K562 (cell line): ENCODE measurements around the gene NTM. TPM values are rescaled to one million over a fixed set of nuclear protein-coding genes. Genes with fewer than 3 reads are reported as not detected.

Experiments
- ATAC-seq: fragments of 200-7000 bp; cut with Tn5 transposase; 3 replicates; pipeline ENCODE4 v1.9.1; 2020; ENCODE audit warnings: moderate library complexity
- BruUV-seq: library from RNA; stranded (reverse); fragments of 400-500 nt; replicated peaks from 2 replicates; lab custom pipeline; 2021; lab: Mats Ljungman, UMichigan
- CTCF ChIA-PET: fragments of 300-600 bp; formaldehyde crosslinking; extraction: SDS; loops from one replicate; lab custom pipeline; 2021; ENCODE audit warnings: low intra/inter-chr PET ratio; lab: Yijun Ruan, JAX
- POLR2A ChIA-PET: fragments of 300-600, 350-650 bp; sonication (Branson Sonifier 250); formaldehyde crosslinking; extraction: SDS; loops from one replicate; lab custom pipeline; 2021; ENCODE audit warnings: antibody characterized with exemption, inconsistent platforms; lab: Yijun Ruan, JAX
- DNase-seq, 4 experiments: peaks; one replicate each; pipeline versions ENCODE4 v3.0.0 to v3.0.0-alpha.2; 2011 to 2018; ENCODE audit warnings: low spot score in 3 of 4, mixed read lengths in 3 of 4; ENCODE audit errors: extremely low read depth in 1 of 4
- FAIRE-seq: peaks from 2 replicates; lab custom pipeline; 2011; peaks lifted over from hg19 to GRCh38; lab: Jason Lieb, UNC
- H2AFZ ChIP-seq: 2 replicates; pipeline ENCODE4 v1.6.0; 2011; ENCODE audit warnings: low read depth, low read length, control low read depth, inconsistent platforms
- H3K27ac ChIP-seq: fragments of 200-600 bp; 3 replicates; pipeline ENCODE4 v1.8.0; 2011; ENCODE audit warnings: low read depth, mild to moderate bottlenecking, control low read depth, inconsistent platforms, low read length, moderate library complexity, mixed read lengths; ENCODE audit errors: extremely low read depth
- H3K27me3 ChIP-seq, 2 experiments: fragments of 300-600 bp in 1 of 2; 2 replicates in 1 of 2; 3 replicates in 1 of 2; pipeline versions ENCODE4 v1.6.0 to v1.8.0; 2011; ENCODE audit warnings: inconsistent platforms in 2 of 2, low read length in 2 of 2, mild to moderate bottlenecking in 1 of 2, mixed read lengths in 1 of 2, moderate library complexity in 1 of 2; ENCODE audit not compliant: control insufficient read depth in 2 of 2, insufficient read depth in 2 of 2
- H3K36me3 ChIP-seq: fragments of 300-600 bp; 3 replicates; pipeline ENCODE4 v1.8.0; 2011; ENCODE audit warnings: mild to moderate bottlenecking, low read length, inconsistent platforms; ENCODE audit not compliant: control insufficient read depth, insufficient read depth
- H3K4me1 ChIP-seq, 2 experiments: fragments of 200-600 bp in 1 of 2; replicated peaks in 1 of 2; 2 replicates in 1 of 2; 3 replicates in 1 of 2; pipeline versions ENCODE4 v1.5.1 to v1.8.0; 2011; ENCODE audit warnings: inconsistent platforms in 2 of 2, low read length in 2 of 2, mild to moderate bottlenecking in 1 of 2, mixed read lengths in 1 of 2, moderate library complexity in 1 of 2; ENCODE audit not compliant: control insufficient read depth in 2 of 2, insufficient read depth in 2 of 2
- H3K4me2 ChIP-seq: 2 replicates; pipeline ENCODE4 v1.6.1; 2011; ENCODE audit warnings: low read length, control low read depth, inconsistent platforms, mixed read lengths; ENCODE audit not compliant: insufficient read depth
- H3K4me3 ChIP-seq: fragments of 200-600 bp; sonication (generic), shearing (Covaris generic); 2 replicates; pipeline ENCODE4 v1.5.1; 2016; ENCODE audit warnings: control low read depth, inconsistent platforms
- H3K79me2 ChIP-seq: fragments of 200-600 bp; 3 replicates; pipeline ENCODE4 v1.8.0; 2011; ENCODE audit warnings: low read length, inconsistent platforms; ENCODE audit not compliant: control insufficient read depth, insufficient read depth
- H3K9ac ChIP-seq, 2 experiments: 2 replicates each; pipeline versions ENCODE4 v1.6.0 to v1.6.1; 2011; ENCODE audit warnings: low read depth in 2 of 2, low read length in 2 of 2, control low read depth in 1 of 2, inconsistent platforms in 1 of 2, mild to moderate bottlenecking in 1 of 2, mixed read lengths in 1 of 2; ENCODE audit not compliant: insufficient read depth in 1 of 2
- H3K9me1 ChIP-seq: one replicate; pipeline ENCODE4 v1.6.0; 2011; ENCODE audit warnings: inconsistent platforms, mild to moderate bottlenecking, low read length, moderate library complexity; ENCODE audit not compliant: control insufficient read depth, insufficient read depth
- H3K9me3 ChIP-seq: replicated peaks from 2 replicates; pipeline ENCODE4 v1.5.1; 2011; ENCODE audit warnings: low read depth, low read length, inconsistent platforms; ENCODE audit not compliant: control insufficient read depth, insufficient read depth
- H4K20me1 ChIP-seq: replicated peaks from 2 replicates; pipeline ENCODE4 v1.6.1; 2011; ENCODE audit warnings: low read length, inconsistent platforms, mixed read lengths; ENCODE audit not compliant: control insufficient read depth, insufficient read depth
- CAMTA2 ChIP-seq: fragments of 250-450 bp; sonication (Bioruptor Pico); conservative IDR thresholded peaks from 2 replicates; pipeline ENCODE4 v1.5.1; 2022
- COPS2 ChIP-seq: fragments of 450-650 bp; conservative IDR thresholded peaks from 2 replicates; pipeline ENCODE4 v1.6.1; 2016; ENCODE audit warnings: mild to moderate bottlenecking, moderate library complexity
- MECOM ChIP-seq: fragments of 250-450 bp; sonication (Bioruptor Pico); IDR thresholded peaks from 2 replicates; pipeline ENCODE4 v1.8.0; 2022; ENCODE audit warnings: inconsistent platforms
- NFIX ChIP-seq: fragments of 250-450 bp; sonication (Bioruptor Pico); IDR thresholded peaks from 2 replicates; pipeline ENCODE4 v1.4.0; 2020; ENCODE audit warnings: low read depth, mild to moderate bottlenecking, moderate library complexity
- SMC3 ChIP-seq: conservative IDR thresholded peaks from 2 replicates; pipeline ENCODE4 v1.6.1; 2011; ENCODE audit warnings: low read depth, low read length, improper control_type of control experiment; ENCODE audit not compliant: insufficient read depth
- TSC22D4 ChIP-seq: fragments of 450-650 bp; IDR thresholded peaks from 2 replicates; pipeline ENCODE4 v1.6.1; 2016; ENCODE audit warnings: missing genetic modification characterization, missing biosample characterization, control low read depth
- U2AF1 ChIP-seq: fragments of 200-400 bp; formaldehyde crosslinking; optimal IDR thresholded peaks from 2 replicates; pipeline ENCODE3; 2017; ENCODE audit warnings: mild to moderate bottlenecking, low read depth, low read length, moderate library complexity
- ZNF354B ChIP-seq: fragments of 250-450 bp; sonication (Bioruptor Pico); IDR thresholded peaks from 2 replicates; pipeline ENCODE4 v1.4.0; 2020
- WGBS: fragments of 100-300 bp; shearing (Covaris generic); methylation state at CpG from one replicate; pipeline ENCODE4 v1.1.6; 2016; ENCODE audit warnings: low coverage, mixed read lengths; ENCODE audit not compliant: insufficient coverage; ENCODE audit errors: missing lambda C conversion rate; 5-methylcytosine and 5-hydroxymethylcytosine counted together
- in situ Hi-C: fragments of 300-500 bp; cut with MboI; formaldehyde crosslinking; loops from 4 replicates; pipeline ENCODE4 v1.15.0; 2018; ENCODE audit warnings: inconsistent platforms, mixed read lengths
- intact Hi-C: fragments of 100-400 bp; cut with micrococcal nuclease; formaldehyde crosslinking; loops from 2 replicates; pipeline ENCODE4 v1.14.2; 2022
- polyA plus RNA-seq, 8 experiments: library from polyadenylated mRNA; depleted of rRNA in 4 of 8; stranded (reverse) in 5 of 8; unstranded in 3 of 8; fragments of >200 nt; fragmentation: Nextera tagmentation in 2 of 8; fragmentation: Illumina TruSeq in 1 of 8; extraction: Ambion mirVana in 2 of 8; extraction: Trizol in 1 of 8; gene quantifications; 2 replicates each; pipeline versions ENCODE4 v1.2.1 to v1.2.3, GENCODE V29; 2011 to 2014; ENCODE audit warnings: inconsistent platforms in 1 of 8, missing spikeins in 1 of 8
- total RNA-seq, 7 experiments: library from RNA; depleted of rRNA in 6 of 7; stranded (reverse); fragments of >200 nt in 6 of 7; fragmentation: Illumina TruSeq in 2 of 7; extraction: Trizol in 2 of 7; gene quantifications; 2 replicates each; pipeline versions ENCODE4 v1.2.1 to v1.2.3, GENCODE V29; 2011 to 2021; ENCODE audit warnings: low replicate concordance in 1 of 7
- TF ChIP-seq, protein P1 (sequence below): fragments of 250-450 bp; sonication (Bioruptor Pico); IDR thresholded peaks from 2 replicates; pipeline ENCODE4 v1.5.1; 2021; ENCODE audit warnings: mild to moderate bottlenecking
- TF ChIP-seq, protein P2 (sequence below): fragments of 450-650 bp; formaldehyde crosslinking; IDR thresholded peaks from 2 replicates; pipeline ENCODE4 v1.4.0; 2020; ENCODE audit warnings: mild to moderate bottlenecking, moderate library complexity
- TF ChIP-seq, protein P3 (sequence below), 2 experiments: fragments of 450-650 bp in 1 of 2; IDR thresholded peaks; 2 replicates each; pipeline ENCODE4 v1.6.1; 2011 to 2017; ENCODE audit warnings: low read depth in 2 of 2, antibody characterized with exemption in 1 of 2, borderline replicate concordance in 1 of 2, low read length in 1 of 2, mild to moderate bottlenecking in 1 of 2, mixed read lengths in 1 of 2; ENCODE audit not compliant: control insufficient read depth in 1 of 2
- TF ChIP-seq, protein P4 (sequence below): fragments of 450-650 bp; formaldehyde crosslinking; IDR thresholded peaks from 2 replicates; pipeline ENCODE4 v1.4.0; 2020; ENCODE audit warnings: mild to moderate bottlenecking, mixed read lengths
- TF ChIP-seq, protein P5 (sequence below): fragments of 250-450 bp; sonication (Bioruptor Pico); IDR thresholded peaks from 2 replicates; pipeline ENCODE4 v1.8.0; 2022; ENCODE audit warnings: moderate library complexity, mild to moderate bottlenecking, inconsistent platforms

Gene NTM
- total and polyA plus RNA-seq, 9 of the 15 experiments (the other 6 are each of a cell fraction or from before 2014, with no cell fraction given) = not detected

DNA sequence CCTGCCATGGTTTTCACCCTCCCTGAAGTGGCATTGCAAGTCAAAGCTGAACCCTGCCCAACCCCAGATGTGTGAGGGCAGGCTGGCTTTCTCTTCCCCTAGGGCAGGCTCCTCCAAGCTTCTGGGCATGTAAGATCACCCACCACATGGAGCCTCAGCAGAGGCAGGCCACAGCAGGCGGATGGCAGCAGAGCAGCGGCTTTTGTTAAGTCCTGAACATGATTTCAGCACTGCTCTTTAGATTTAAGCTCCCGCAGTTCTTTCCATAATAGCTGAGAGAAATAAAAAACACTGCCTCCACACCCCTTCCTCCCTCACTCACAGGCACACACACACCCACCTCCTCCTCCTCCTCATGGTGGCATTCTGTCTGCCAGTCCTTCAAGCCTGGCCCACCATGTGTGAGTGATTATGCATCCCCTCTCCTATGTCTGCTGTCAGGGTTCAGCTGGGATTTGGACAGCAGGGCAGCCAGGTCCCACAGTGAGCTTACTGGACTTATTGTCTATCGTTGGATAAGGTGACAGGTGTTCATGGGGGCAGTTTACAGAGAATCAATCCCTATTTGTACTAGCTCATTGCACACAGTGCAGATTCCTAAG is 5.0 kb upstream of the NTM start:
- CTCF ChIA-PET = no interaction called here
- Histone ChIP-seq H3K4me1 (no peaks in the 10 kb centered on the region), H3K9ac (no peak overlapping the region), H4K20me1 (no peaks in the 10 kb centered on the region), H3K9me1 (no peaks in the 10 kb centered on the region), H3K4me2 (no peak overlapping the region), H3K79me2 (no peaks in the 10 kb centered on the region), H3K27ac (no peak overlapping the region), H2AFZ (no peak overlapping the region), H3K36me3 (no peaks in the 10 kb centered on the region), H3K27me3 (no peaks in the 10 kb centered on the region), H3K9me3 (no peaks in the 10 kb centered on the region), H3K4me3 (no peak overlapping the region)
- in situ Hi-C loops = no loop called here
- DNase-seq = no peak
- POLR2A ChIA-PET = no interaction called here
- no TSS peak for BruUV-seq
- no peak for ATAC-seq
- intact Hi-C loops = no loop called here
- 3% methylated on average over 4 of the region's 4 CpGs for WGBS
- FAIRE-seq = no peak
- no peak for TF ChIP-seq U2AF1
- TF ChIP-seq, protein P1, sequence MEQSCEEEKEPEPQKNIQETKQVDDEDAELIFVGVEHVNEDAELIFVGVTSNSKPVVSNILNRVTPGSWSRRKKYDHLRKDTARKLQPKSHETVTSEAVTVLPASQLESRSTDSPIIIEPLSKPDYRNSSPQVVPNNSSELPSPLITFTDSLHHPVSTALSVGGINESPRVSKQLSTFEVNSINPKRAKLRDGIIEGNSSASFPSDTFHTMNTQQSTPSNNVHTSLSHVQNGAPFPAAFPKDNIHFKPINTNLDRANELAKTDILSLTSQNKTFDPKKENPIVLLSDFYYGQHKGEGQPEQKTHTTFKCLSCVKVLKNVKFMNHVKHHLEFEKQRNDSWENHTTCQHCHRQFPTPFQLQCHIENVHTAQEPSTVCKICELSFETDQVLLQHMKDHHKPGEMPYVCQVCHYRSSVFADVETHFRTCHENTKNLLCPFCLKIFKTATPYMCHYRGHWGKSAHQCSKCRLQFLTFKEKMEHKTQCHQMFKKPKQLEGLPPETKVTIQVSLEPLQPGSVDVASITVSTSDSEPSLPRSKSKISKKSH (CRISPR knock-in tag) = no peak
- TF ChIP-seq, protein P2, sequence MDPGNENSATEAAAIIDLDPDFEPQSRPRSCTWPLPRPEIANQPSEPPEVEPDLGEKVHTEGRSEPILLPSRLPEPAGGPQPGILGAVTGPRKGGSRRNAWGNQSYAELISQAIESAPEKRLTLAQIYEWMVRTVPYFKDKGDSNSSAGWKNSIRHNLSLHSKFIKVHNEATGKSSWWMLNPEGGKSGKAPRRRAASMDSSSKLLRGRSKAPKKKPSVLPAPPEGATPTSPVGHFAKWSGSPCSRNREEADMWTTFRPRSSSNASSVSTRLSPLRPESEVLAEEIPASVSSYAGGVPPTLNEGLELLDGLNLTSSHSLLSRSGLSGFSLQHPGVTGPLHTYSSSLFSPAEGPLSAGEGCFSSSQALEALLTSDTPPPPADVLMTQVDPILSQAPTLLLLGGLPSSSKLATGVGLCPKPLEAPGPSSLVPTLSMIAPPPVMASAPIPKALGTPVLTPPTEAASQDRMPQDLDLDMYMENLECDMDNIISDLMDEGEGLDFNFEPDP (CRISPR knock-in tag) = no peak
- TF ChIP-seq, protein P3, sequence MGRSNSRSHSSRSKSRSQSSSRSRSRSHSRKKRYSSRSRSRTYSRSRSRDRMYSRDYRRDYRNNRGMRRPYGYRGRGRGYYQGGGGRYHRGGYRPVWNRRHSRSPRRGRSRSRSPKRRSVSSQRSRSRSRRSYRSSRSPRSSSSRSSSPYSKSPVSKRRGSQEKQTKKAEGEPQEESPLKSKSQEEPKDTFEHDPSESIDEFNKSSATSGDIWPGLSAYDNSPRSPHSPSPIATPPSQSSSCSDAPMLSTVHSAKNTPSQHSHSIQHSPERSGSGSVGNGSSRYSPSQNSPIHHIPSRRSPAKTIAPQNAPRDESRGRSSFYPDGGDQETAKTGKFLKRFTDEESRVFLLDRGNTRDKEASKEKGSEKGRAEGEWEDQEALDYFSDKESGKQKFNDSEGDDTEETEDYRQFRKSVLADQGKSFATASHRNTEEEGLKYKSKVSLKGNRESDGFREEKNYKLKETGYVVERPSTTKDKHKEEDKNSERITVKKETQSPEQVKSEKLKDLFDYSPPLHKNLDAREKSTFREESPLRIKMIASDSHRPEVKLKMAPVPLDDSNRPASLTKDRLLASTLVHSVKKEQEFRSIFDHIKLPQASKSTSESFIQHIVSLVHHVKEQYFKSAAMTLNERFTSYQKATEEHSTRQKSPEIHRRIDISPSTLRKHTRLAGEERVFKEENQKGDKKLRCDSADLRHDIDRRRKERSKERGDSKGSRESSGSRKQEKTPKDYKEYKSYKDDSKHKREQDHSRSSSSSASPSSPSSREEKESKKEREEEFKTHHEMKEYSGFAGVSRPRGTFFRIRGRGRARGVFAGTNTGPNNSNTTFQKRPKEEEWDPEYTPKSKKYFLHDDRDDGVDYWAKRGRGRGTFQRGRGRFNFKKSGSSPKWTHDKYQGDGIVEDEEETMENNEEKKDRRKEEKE (IDR thresholded peaks at IDR 0.05; ENCODE audit: borderline replicate concordance in 1 of 2, control insufficient read depth in 1 of 2, low read depth in 2 of 2, low read length in 1 of 2) = no peak
- no peak for TF ChIP-seq CAMTA2 (CRISPR knock-in tag)
- TF ChIP-seq ZNF354B (CRISPR knock-in tag) = no peak
- TF ChIP-seq TSC22D4 = no peak
- no peak for TF ChIP-seq SMC3
- TF ChIP-seq, protein P4, sequence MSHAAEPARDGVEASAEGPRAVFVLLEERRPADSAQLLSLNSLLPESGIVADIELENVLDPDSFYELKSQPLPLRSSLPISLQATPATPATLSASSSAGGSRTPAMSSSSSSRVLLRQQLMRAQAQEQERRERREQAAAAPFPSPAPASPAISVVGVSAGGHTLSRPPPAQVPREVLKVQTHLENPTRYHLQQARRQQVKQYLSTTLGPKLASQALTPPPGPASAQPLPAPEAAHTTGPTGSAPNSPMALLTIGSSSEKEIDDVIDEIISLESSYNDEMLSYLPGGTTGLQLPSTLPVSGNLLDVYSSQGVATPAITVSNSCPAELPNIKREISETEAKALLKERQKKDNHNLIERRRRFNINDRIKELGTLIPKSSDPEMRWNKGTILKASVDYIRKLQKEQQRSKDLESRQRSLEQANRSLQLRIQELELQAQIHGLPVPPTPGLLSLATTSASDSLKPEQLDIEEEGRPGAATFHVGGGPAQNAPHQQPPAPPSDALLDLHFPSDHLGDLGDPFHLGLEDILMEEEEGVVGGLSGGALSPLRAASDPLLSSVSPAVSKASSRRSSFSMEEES (CRISPR knock-in tag) = no peak
- TF ChIP-seq COPS2 = no peak
- TF ChIP-seq, protein P5, sequence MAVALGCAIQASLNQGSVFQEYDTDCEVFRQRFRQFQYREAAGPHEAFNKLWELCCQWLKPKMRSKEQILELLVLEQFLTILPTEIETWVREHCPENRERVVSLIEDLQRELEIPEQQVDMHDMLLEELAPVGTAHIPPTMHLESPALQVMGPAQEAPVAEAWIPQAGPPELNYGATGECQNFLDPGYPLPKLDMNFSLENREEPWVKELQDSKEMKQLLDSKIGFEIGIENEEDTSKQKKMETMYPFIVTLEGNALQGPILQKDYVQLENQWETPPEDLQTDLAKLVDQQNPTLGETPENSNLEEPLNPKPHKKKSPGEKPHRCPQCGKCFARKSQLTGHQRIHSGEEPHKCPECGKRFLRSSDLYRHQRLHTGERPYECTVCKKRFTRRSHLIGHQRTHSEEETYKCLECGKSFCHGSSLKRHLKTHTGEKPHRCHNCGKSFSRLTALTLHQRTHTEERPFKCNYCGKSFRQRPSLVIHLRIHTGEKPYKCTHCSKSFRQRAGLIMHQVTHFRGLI (CRISPR knock-in tag) = no peak
- TF ChIP-seq MECOM (CRISPR knock-in tag) = no peak
- TF ChIP-seq NFIX (CRISPR knock-in tag) = no peak
